NOMO-1 treated with DMSO at 0.1 percent for 48 hours (cell line): ENCODE data around the gene SLC6A19.

Experiments used
- DNase-seq: peaks from one replicate; lab custom pipeline; 2025; ENCODE audit not compliant: unreplicated experiment; lab: John Stamatoyannopoulos, UW

Gene SLC6A19

GRCh38 chr5:1179383-1179715, 22.0 kb upstream of the SLC6A19 start:
- DNase-seq: no peak

GRCh38 chr5:1180096-1180495, 21.3 kb upstream of the SLC6A19 start:
- no peak for DNase-seq

GRCh38 chr5:1180841-1181271, 20.5 kb upstream of the SLC6A19 start:
- no peak for DNase-seq

- no peak for DNase-seq
Measured at GRCh38 chr5:1181451-1182359, 19.7 kb upstream of the SLC6A19 start.

GRCh38 chr5:1182360-1182632, 19.1 kb upstream of the SLC6A19 start:
- no peak for DNase-seq

- DNase-seq: no peak
Measured at GRCh38 chr5:1182633-1183423, 18.6 kb upstream of the SLC6A19 start.

- DNase-seq: no peak
Measured at GRCh38 chr5:1183424-1184162, 17.8 kb upstream of the SLC6A19 start.

GRCh38 chr5:1184163-1184470, 17.3 kb upstream of the SLC6A19 start:
- DNase-seq: no peak

GRCh38 chr5:1184481-1184880, 16.9 kb upstream of the SLC6A19 start:
- no peak for DNase-seq

GRCh38 chr5:1185038-1185627, 16.3 kb upstream of the SLC6A19 start:
- DNase-seq: no peak

GRCh38 chr5:1185629-1186350, 15.6 kb upstream of the SLC6A19 start:
- DNase-seq: no peak

GRCh38 chr5:1186351-1187233, 14.8 kb upstream of the SLC6A19 start:
- no peak for DNase-seq

GRCh38 chr5:1187234-1187949, 14.0 kb upstream of the SLC6A19 start:
- DNase-seq: no peak

- no peak for DNase-seq
Measured at GRCh38 chr5:1187950-1188334, 13.5 kb upstream of the SLC6A19 start.

GRCh38 chr5:1188464-1188863, 12.9 kb upstream of the SLC6A19 start:
- no peak for DNase-seq

- DNase-seq: no peak
Measured at GRCh38 chr5:1189269-1189668, 12.1 kb upstream of the SLC6A19 start.

GRCh38 chr5:1190278-1190677, 11.1 kb upstream of the SLC6A19 start:
- no peak for DNase-seq

- peak; percentile 97 for DNase-seq
Measured at GRCh38 chr5:1190837-1191239, 10.6 kb upstream of the SLC6A19 start.

- no peak for DNase-seq
Measured at GRCh38 chr5:1192971-1193590, 8.3 kb upstream of the SLC6A19 start.
